HEK293 (cell line): ENCODE measurements around the gene GBF1.

Experiments used
- TCF7L2 ChIP-seq: IDR thresholded peaks from 2 replicates; pipeline ENCODE4 v1.6.1; 2011; ENCODE audit warnings: low read depth, mild to moderate bottlenecking, inconsistent platforms, low read length, moderate library complexity, borderline replicate concordance
- ZBTB8A ChIP-seq: fragments of 450-650 bp; formaldehyde crosslinking; IDR thresholded peaks from 2 replicates; pipeline ENCODE4 v1.5.1; 2016; ENCODE audit warnings: missing biosample characterization, missing genetic modification characterization
- ZFP41 ChIP-seq: fragments of 450-650 bp; formaldehyde crosslinking; IDR thresholded peaks from 2 replicates; pipeline ENCODE4 v1.5.1; 2016; ENCODE audit warnings: missing biosample characterization, missing genetic modification characterization, borderline replicate concordance
- ZNF211 ChIP-seq: fragments of 450-650 bp; formaldehyde crosslinking; IDR thresholded peaks from 2 replicates; pipeline ENCODE4 v1.5.1; 2016; ENCODE audit warnings: low read depth, missing biosample characterization, missing genetic modification characterization
- ZNF626 ChIP-seq: fragments of 450-650 bp; sonication (Bioruptor Pico); formaldehyde crosslinking; IDR thresholded peaks from 2 replicates; pipeline ENCODE4 v1.5.1; 2018; ENCODE audit warnings: missing biosample characterization, missing genetic modification characterization, inconsistent platforms
- ZNF791 ChIP-seq: fragments of 450-650 bp; formaldehyde crosslinking; IDR thresholded peaks from 2 replicates; pipeline ENCODE4 v1.5.1; 2016; ENCODE audit warnings: missing biosample characterization, missing genetic modification characterization
- ZNF830 ChIP-seq: fragments of 450-650 bp; IDR thresholded peaks from 2 replicates; pipeline ENCODE4 v1.5.0; 2018; ENCODE audit warnings: missing biosample characterization, missing genetic modification characterization, low read depth, mild to moderate bottlenecking, moderate library complexity
- TF ChIP-seq, protein P1 (sequence below): fragments of 450-650 bp; formaldehyde crosslinking; IDR thresholded peaks from 2 replicates; pipeline ENCODE4 v1.5.1; 2016; ENCODE audit warnings: missing biosample characterization, missing genetic modification characterization
- TF ChIP-seq, protein P2 (sequence below): fragments of 450-650 bp; formaldehyde crosslinking; IDR thresholded peaks from 2 replicates; pipeline ENCODE4 v1.5.1; 2016; ENCODE audit warnings: missing biosample characterization, missing genetic modification characterization

DNA sequence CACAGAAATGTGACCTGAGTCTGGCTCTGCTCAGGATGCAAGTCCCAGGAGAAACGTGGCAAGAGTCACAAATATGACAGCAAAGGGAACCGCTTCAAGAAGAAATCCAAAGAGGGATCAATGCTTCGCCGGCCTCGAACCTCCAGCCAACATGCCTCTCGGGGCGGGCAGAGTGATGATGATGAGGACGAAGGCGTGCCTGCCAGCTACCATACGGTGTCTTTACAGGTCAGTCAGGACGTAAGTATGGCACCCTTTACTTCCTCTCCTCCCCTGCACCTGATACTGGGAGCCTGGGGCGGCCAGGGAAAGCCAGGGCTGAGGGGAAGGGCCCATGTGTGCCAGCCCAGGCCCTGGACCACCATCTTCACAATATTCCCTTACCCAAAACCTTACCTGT is 131.6 kb downstream of the GBF1 start:
- TF ChIP-seq ZFP41 (tag by site-specific recombination) (no peak), ZBTB8A (tag by site-specific recombination) (no peak), ZNF211 (tag by site-specific recombination) (no peak), TCF7L2 (no peak), ZNF626 (tag by site-specific recombination) (no peak), ZNF830 (tag by site-specific recombination) (no peak), ZNF791 (tag by site-specific recombination) (no peak)
- TF ChIP-seq, protein P1, sequence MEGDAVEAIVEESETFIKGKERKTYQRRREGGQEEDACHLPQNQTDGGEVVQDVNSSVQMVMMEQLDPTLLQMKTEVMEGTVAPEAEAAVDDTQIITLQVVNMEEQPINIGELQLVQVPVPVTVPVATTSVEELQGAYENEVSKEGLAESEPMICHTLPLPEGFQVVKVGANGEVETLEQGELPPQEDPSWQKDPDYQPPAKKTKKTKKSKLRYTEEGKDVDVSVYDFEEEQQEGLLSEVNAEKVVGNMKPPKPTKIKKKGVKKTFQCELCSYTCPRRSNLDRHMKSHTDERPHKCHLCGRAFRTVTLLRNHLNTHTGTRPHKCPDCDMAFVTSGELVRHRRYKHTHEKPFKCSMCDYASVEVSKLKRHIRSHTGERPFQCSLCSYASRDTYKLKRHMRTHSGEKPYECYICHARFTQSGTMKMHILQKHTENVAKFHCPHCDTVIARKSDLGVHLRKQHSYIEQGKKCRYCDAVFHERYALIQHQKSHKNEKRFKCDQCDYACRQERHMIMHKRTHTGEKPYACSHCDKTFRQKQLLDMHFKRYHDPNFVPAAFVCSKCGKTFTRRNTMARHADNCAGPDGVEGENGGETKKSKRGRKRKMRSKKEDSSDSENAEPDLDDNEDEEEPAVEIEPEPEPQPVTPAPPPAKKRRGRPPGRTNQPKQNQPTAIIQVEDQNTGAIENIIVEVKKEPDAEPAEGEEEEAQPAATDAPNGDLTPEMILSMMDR (tag by site-specific recombination) = no peak
- TF ChIP-seq, protein P2, sequence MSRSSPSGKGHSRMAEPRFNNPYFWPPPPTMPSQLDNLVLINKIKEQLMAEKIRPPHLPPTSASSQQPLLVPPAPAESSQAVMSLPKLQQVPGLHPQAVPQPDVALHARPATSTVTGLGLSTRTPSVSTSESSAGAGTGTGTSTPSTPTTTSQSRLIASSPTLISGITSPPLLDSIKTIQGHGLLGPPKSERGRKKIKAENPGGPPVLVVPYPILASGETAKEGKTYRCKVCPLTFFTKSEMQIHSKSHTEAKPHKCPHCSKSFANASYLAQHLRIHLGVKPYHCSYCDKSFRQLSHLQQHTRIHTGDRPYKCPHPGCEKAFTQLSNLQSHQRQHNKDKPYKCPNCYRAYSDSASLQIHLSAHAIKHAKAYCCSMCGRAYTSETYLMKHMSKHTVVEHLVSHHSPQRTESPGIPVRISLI (tag by site-specific recombination) = no peak
